IMR-90 (cell line): ENCODE results near the gene EMC1. TPM values are rescaled to one million over a fixed set of nuclear protein-coding genes. Genes with fewer than 3 reads are reported as not detected.

Source experiments
- ATAC-seq: fragments of 200-7000 bp; cut with Tn5 transposase; 2 replicates; pipeline ENCODE4 v1.9.1; 2020; ENCODE audit warnings: low read depth, mild to moderate bottlenecking, moderate library complexity
- BruUV-seq: library from RNA; stranded (reverse); fragments of 400-500 nt; replicated peaks from 2 replicates; lab custom pipeline; 2021; lab: Mats Ljungman, UMichigan
- CTCF ChIA-PET: fragments of 300-600 bp; formaldehyde crosslinking; extraction: SDS; loops from one replicate; lab custom pipeline; 2021; ENCODE audit warnings: antibody characterized with exemption; lab: Yijun Ruan, JAX
- POLR2A ChIA-PET: fragments of 300-600 bp; sonication (Branson Sonifier 250); formaldehyde crosslinking; loops from one replicate; lab custom pipeline; 2022; ENCODE audit warnings: antibody characterized with exemption; ENCODE audit not compliant: unreplicated experiment; lab: Charles Lee
- DNase-seq: peaks from one replicate; pipeline ENCODE4 v3.0.0; 2013
- H2AFZ ChIP-seq: replicated peaks from 2 replicates; pipeline ENCODE3; 2013; ENCODE audit warnings: low read length, mild to moderate bottlenecking; ENCODE audit not compliant: poor library complexity
- H2AK5ac ChIP-seq: 2 replicates; pipeline ENCODE4 v1.6.1; 2013; ENCODE audit warnings: low read depth, low read length, inconsistent platforms
- H2AK9ac ChIP-seq: replicated peaks from 2 replicates; pipeline ENCODE3; 2013; ENCODE audit warnings: mild to moderate bottlenecking, low read depth, low read length, moderate library complexity; ENCODE audit not compliant: poor library complexity
- H2BK120ac ChIP-seq: 2 replicates; pipeline ENCODE4 v1.6.1; 2013; ENCODE audit warnings: low read depth, low read length, inconsistent platforms
- H2BK15ac ChIP-seq: 3 replicates; pipeline ENCODE4 v1.6.1; 2013; ENCODE audit warnings: low read depth, low read length, inconsistent platforms
- H2BK20ac ChIP-seq: 2 replicates; pipeline ENCODE4 v1.6.1; 2013; ENCODE audit warnings: low read depth, mild to moderate bottlenecking, inconsistent platforms, low read length, moderate library complexity
- H2BK5ac ChIP-seq: 2 replicates; pipeline ENCODE4 v1.6.1; 2013; ENCODE audit warnings: mild to moderate bottlenecking, low read depth, low read length, inconsistent platforms; ENCODE audit not compliant: poor library complexity, severe bottlenecking
- H3K14ac ChIP-seq: replicated peaks from 2 replicates; pipeline ENCODE4 v1.6.1; 2013; ENCODE audit warnings: low read depth, low read length, inconsistent platforms
- H3K18ac ChIP-seq: 2 replicates; pipeline ENCODE4 v1.6.1; 2013; ENCODE audit warnings: low read depth, low read length, control low read depth
- H3K23ac ChIP-seq: 2 replicates; pipeline ENCODE4 v1.6.1; 2013; ENCODE audit warnings: low read depth, low read length, inconsistent platforms
- H3K27ac ChIP-seq: 2 replicates; pipeline ENCODE4 v1.5.1; 2013; ENCODE audit warnings: mild to moderate bottlenecking, control low read depth, low read length; ENCODE audit not compliant: insufficient read depth
- H3K27me3 ChIP-seq: 2 replicates; pipeline ENCODE4 v1.6.1; 2013; ENCODE audit warnings: low read length; ENCODE audit not compliant: control insufficient read depth, insufficient read depth
- H3K36me3 ChIP-seq: 2 replicates; pipeline ENCODE4 v1.6.1; 2013; ENCODE audit warnings: low read length, mixed read lengths; ENCODE audit not compliant: control insufficient read depth, insufficient read depth
- H3K4ac ChIP-seq: 2 replicates; pipeline ENCODE4 v1.6.1; 2013; ENCODE audit warnings: low read depth, low read length, inconsistent platforms
- H3K4me1 ChIP-seq: 2 replicates; pipeline ENCODE4 v1.6.1; 2013; ENCODE audit warnings: low read length, mixed read lengths; ENCODE audit not compliant: control insufficient read depth, insufficient read depth
- H3K4me2 ChIP-seq: 2 replicates; pipeline ENCODE4 v1.6.1; 2013; ENCODE audit warnings: low read depth, mild to moderate bottlenecking, control low read depth, low read length, moderate library complexity
- H3K4me3 ChIP-seq: 2 replicates; pipeline ENCODE4 v1.5.1; 2013; ENCODE audit warnings: low read depth, mild to moderate bottlenecking, control low read depth, low read length, moderate library complexity; ENCODE audit not compliant: insufficient read depth
- H3K56ac ChIP-seq: 2 replicates; pipeline ENCODE4 v1.6.1; 2013; ENCODE audit warnings: low read length, inconsistent platforms; ENCODE audit not compliant: insufficient read depth; ENCODE audit errors: extremely low read depth
- H3K79me1 ChIP-seq, 2 experiments: 2 replicates each; pipeline ENCODE4 v1.6.1; 2013; ENCODE audit warnings: low read length in 2 of 2, inconsistent platforms in 1 of 2, low read depth in 1 of 2
- H3K9ac ChIP-seq: 2 replicates; pipeline ENCODE4 v1.6.1; 2013; ENCODE audit warnings: low read depth, low read length, control low read depth
- H3K9me1 ChIP-seq: 2 replicates; pipeline ENCODE4 v1.6.1; 2013; ENCODE audit warnings: low read length, inconsistent platforms; ENCODE audit not compliant: insufficient read depth
- H3K9me3 ChIP-seq: 2 replicates; pipeline ENCODE4 v1.6.1; 2013; ENCODE audit warnings: low read length; ENCODE audit not compliant: control insufficient read depth, insufficient read depth
- H4K20me1 ChIP-seq: 2 replicates; pipeline ENCODE4 v1.6.1; 2013; ENCODE audit warnings: low read length, inconsistent platforms; ENCODE audit not compliant: insufficient read depth
- H4K5ac ChIP-seq: 2 replicates; pipeline ENCODE4 v1.6.1; 2013; ENCODE audit warnings: mild to moderate bottlenecking, low read depth, low read length, control low read depth
- H4K8ac ChIP-seq, 2 experiments: 2 replicates each; pipeline ENCODE4 v1.6.1; 2013; ENCODE audit warnings: low read depth in 2 of 2, low read length in 2 of 2, control low read depth in 1 of 2, inconsistent platforms in 1 of 2
- H4K91ac ChIP-seq: 2 replicates; pipeline ENCODE4 v1.6.1; 2013; ENCODE audit warnings: low read depth, low read length, inconsistent platforms; ENCODE audit not compliant: insufficient read depth
- BHLHE40 ChIP-seq: fragments of 150-350 bp; IDR thresholded peaks from 2 replicates; pipeline ENCODE4 v1.6.1; 2016; ENCODE audit warnings: mild to moderate bottlenecking, low read depth, low read length
- CEBPB ChIP-seq: IDR thresholded peaks from 2 replicates; pipeline ENCODE4 v1.6.1; 2012; ENCODE audit warnings: low read depth, low read length, improper control_type of control experiment
- FOS ChIP-seq: fragments of 150-350 bp; IDR thresholded peaks from 2 replicates; pipeline ENCODE4 v1.6.1; 2016; ENCODE audit warnings: low read depth, low read length
- MAFK ChIP-seq: IDR thresholded peaks from 2 replicates; pipeline ENCODE4 v1.6.1; 2012; ENCODE audit warnings: low read depth, low read length, improper control_type of control experiment
- MAZ ChIP-seq: IDR thresholded peaks from 2 replicates; pipeline ENCODE4 v1.6.1; 2012; ENCODE audit warnings: low read depth, mild to moderate bottlenecking, low read length, improper control_type of control experiment, moderate library complexity, borderline replicate concordance
- RAD21 ChIP-seq: IDR thresholded peaks from 2 replicates; pipeline ENCODE4 v1.6.1; 2012; ENCODE audit warnings: low read length, improper control_type of control experiment
- SMC3 ChIP-seq: fragments of 150-350 bp; IDR thresholded peaks from 2 replicates; pipeline ENCODE4 v1.6.1; 2016; ENCODE audit warnings: low read depth, mild to moderate bottlenecking, antibody characterized with exemption, low read length, moderate library complexity
- WGBS, 2 experiments: methylation state at CpG; one replicate each; pipeline versions ENCODE4 v1.1.5 to v1.1.7; 2013; ENCODE audit warnings: missing lambda C conversion rate in 2 of 2; ENCODE audit not compliant: insufficient read length in 1 of 2; ENCODE audit errors: extremely low coverage in 2 of 2; 5-methylcytosine and 5-hydroxymethylcytosine counted together
- dilution Hi-C: fragments of 300-500 bp; cut with HindIII; formaldehyde crosslinking; loops from one replicate; pipeline ENCODE4 v1.14.3; 2018; ENCODE audit warnings: low sequenced_read_pairs; ENCODE audit not compliant: unreplicated experiment
- in situ Hi-C: fragments of 300-500 bp; cut with MboI; formaldehyde crosslinking; loops from 3 replicates; pipeline ENCODE4 v1.14.3; 2019; ENCODE audit warnings: low sequenced_read_pairs, inconsistent platforms, mixed read lengths
- intact Hi-C: fragments of 100-400 bp; cut with micrococcal nuclease; formaldehyde crosslinking; loops from 2 replicates; pipeline ENCODE4 v1.10.0; 2022
- polyA plus RNA-seq, 3 experiments: library from polyadenylated mRNA; depleted of rRNA; stranded (reverse); fragments of >200 nt; gene quantifications; 2 replicates each; pipeline ENCODE4 v1.2.3, GENCODE V29; 2012; ENCODE audit warnings: low replicate concordance in 1 of 3
- total RNA-seq: library from RNA; depleted of rRNA; stranded (reverse); fragments of >200 nt; gene quantifications from 2 replicates; pipeline ENCODE4 v1.2.3, GENCODE V29; 2012

The EMC1 gene
- total and polyA plus RNA-seq, 2 of the 4 experiments (the other 2 are of a cell fraction), result 65.4 to 114 TPM

DNA sequence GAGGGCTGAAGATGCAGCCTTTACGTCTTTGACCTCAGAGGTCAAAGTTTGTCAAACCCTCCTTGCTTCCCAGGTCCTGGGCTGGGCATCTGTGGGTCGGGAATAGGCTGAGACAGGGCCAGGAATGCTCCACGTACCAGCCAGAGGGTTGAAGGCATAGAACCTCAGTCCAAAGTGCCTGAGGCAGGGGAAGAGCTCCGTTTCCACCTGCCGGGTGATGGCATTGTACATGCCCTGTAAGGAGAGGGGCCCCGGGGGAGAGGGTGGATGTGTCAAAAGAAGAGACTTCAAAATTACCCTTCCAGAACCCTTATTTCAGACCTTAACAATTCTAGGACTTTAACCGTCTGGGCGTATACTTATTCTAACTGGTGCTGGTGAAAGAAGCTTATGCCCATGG is 33.6 kb upstream of the EMC1 start:
- ChIA-PET POLR2A (no interaction called here), CTCF (no interaction called here)
- in situ Hi-C loops (no loop called here), dilution Hi-C loops (no loop called here), intact Hi-C loops (no loop called here)
- no peak overlapping the region for H2AFZ ChIP-seq
- H3K23ac ChIP-seq, result no peak overlapping the region
- no peak for ATAC-seq
- H3K9ac ChIP-seq, result no peak overlapping the region
- no peak overlapping the region for H3K27ac ChIP-seq
- H2BK120ac ChIP-seq, result no peak overlapping the region
- no peak overlapping the region for H3K4ac ChIP-seq
- no peak overlapping the region for H4K5ac ChIP-seq
- H3K9me3 ChIP-seq, result no peaks in the 10 kb centered on the region
- H4K20me1 ChIP-seq, result no peaks in the 10 kb centered on the region
- 100% methylated on average over 1 of the region's 8 CpGs; no CpG with 5 or more reads in 1 of the 2 experiments for WGBS, 2 experiments
- no peaks in the 10 kb centered on the region for H3K27me3 ChIP-seq
- H3K79me1 ChIP-seq, result no peaks in the 10 kb centered on the region; a peak in 1 of 4 replicates
- H2AK5ac ChIP-seq, result no peak overlapping the region
- H3K4me2 ChIP-seq, result no peak overlapping the region
- no peak overlapping the region for H4K91ac ChIP-seq
- H3K18ac ChIP-seq, result no peak overlapping the region
- H3K9me1 ChIP-seq, result no peaks in the 10 kb centered on the region
- H3K36me3 ChIP-seq, result peaks cover 3% of the 10 kb centered on the region
- TF ChIP-seq RAD21 (no peak), MAZ (no peak), MAFK (no peak), FOS (no peak), BHLHE40 (no peak), SMC3 (no peak), CEBPB (no peak)
- no peak overlapping the region for H3K56ac ChIP-seq
- H2BK20ac ChIP-seq, result no peak overlapping the region
- H3K4me1 ChIP-seq, result peaks cover 3% of the 10 kb centered on the region; the same call in 1 of the 2 replicates
- no peak overlapping the region for H3K14ac ChIP-seq
- no peak overlapping the region for H2BK15ac ChIP-seq
- no TSS peak for BruUV-seq
- no peak overlapping the region for H3K4me3 ChIP-seq
- no peak overlapping the region for H2AK9ac ChIP-seq
- no peak for DNase-seq
- H2BK5ac ChIP-seq, result no peak overlapping the region
- H4K8ac ChIP-seq, result no peak overlapping the region
